Head of caudate nucleus (tissue), 42 donors: ENCODE results near the gene KCNQ1.

Source experiments
- DNase-seq, 42 donors: peaks; one replicate each; pipeline versions ENCODE4 v3.0.0 to v3.0.0-alpha.2; 2020 to 2021; ENCODE audit warnings: mixed read lengths in 7 of 42
- intact Hi-C: fragments of 100-400 bp; cut with DNase I; formaldehyde crosslinking; loops from one replicate; pipeline ENCODE4 v1.15.0; 2022

Gene KCNQ1

GRCh38 chr11:2573240-2574042, 128.6 kb downstream of the KCNQ1 start:
- intact Hi-C loops = no loop called here
- DNase-seq = peak in 9 of 42 donors; percentile 0 to 35 (median 5)

GRCh38 chr11:2574043-2574552, 129.3 kb downstream of the KCNQ1 start:
- intact Hi-C loops = no loop called here
- DNase-seq = peak in 14 of 42 donors; percentile 0 to 32 (median 8)

- intact Hi-C loops = no loop called here
Observed at GRCh38 chr11:2574553-2575535, 130.0 kb downstream of the KCNQ1 start.

GRCh38 chr11:2575591-2576051, 130.8 kb downstream of the KCNQ1 start:
- intact Hi-C loops = no loop called here
- peak in 14 of 42 donors; percentile 0 to 42 (median 11) for DNase-seq

More at GRCh38 chr11:2574553-2575535, 130.0 kb downstream of the KCNQ1 start:
- DNase-seq = peak in 40 of 42 donors; percentile 25 to 83 (median 63)

GRCh38 chr11:2576111-2576510, 131.3 kb downstream of the KCNQ1 start:
- intact Hi-C loops = no loop called here
- peak in 27 of 42 donors; percentile 1 to 39 (median 9) for DNase-seq

- intact Hi-C loops = no loop called here
- peak in 22 of 42 donors; percentile 0 to 37 (median 7) for DNase-seq
Observed at GRCh38 chr11:2576549-2576948, 131.7 kb downstream of the KCNQ1 start.

- intact Hi-C loops = no loop called here
- DNase-seq = peak in 28 of 42 donors; percentile 0 to 33 (median 8)
Observed at GRCh38 chr11:2577031-2577990, 132.5 kb downstream of the KCNQ1 start.

- intact Hi-C loops = no loop called here
- DNase-seq = peak in 26 of 42 donors; percentile 0 to 37 (median 9)
Observed at GRCh38 chr11:2577991-2578928, 133.5 kb downstream of the KCNQ1 start.

GRCh38 chr11:2578929-2579270, 134.1 kb downstream of the KCNQ1 start:
- peak in 11 of 42 donors; percentile 0 to 17 (median 5) for DNase-seq

GRCh38 chr11:2579315-2580060, 134.7 kb downstream of the KCNQ1 start:
- DNase-seq = peak in 26 of 42 donors; percentile 0 to 37 (median 8)
- intact Hi-C loops = no loop called here

More at GRCh38 chr11:2578929-2579270, 134.1 kb downstream of the KCNQ1 start:
- intact Hi-C loops = no loop called here

GRCh38 chr11:2580061-2580421, 135.2 kb downstream of the KCNQ1 start:
- DNase-seq = peak in 27 of 42 donors; percentile 0 to 39 (median 6)
- intact Hi-C loops = no loop called here

- peak in 30 of 42 donors; percentile 0 to 43 (median 8) for DNase-seq
- intact Hi-C loops = no loop called here
Observed at GRCh38 chr11:2580571-2581001, 135.8 kb downstream of the KCNQ1 start.

- peak in 28 of 42 donors; percentile 0 to 39 (median 6) for DNase-seq
- intact Hi-C loops = no loop called here
Observed at GRCh38 chr11:2581151-2581930, 136.5 kb downstream of the KCNQ1 start.

GRCh38 chr11:2581931-2582350, 137.1 kb downstream of the KCNQ1 start:
- intact Hi-C loops = no loop called here
- peak in 26 of 42 donors; percentile 0 to 42 (median 6) for DNase-seq

GRCh38 chr11:2582351-2582945, 137.6 kb downstream of the KCNQ1 start:
- peak in 24 of 42 donors; percentile 0 to 42 (median 7) for DNase-seq
- intact Hi-C loops = no loop called here
